Upper lobe of left lung (tissue), 6 donors: ENCODE measurements around the gene DPP6. TPM values are rescaled to one million over a fixed set of nuclear protein-coding genes. Genes with fewer than 3 reads are reported as not detected.
"Not testable (repeated sequence)": the region's sequence is repeated elsewhere in the genome, so short reads cannot be mapped to it uniquely, and the experiment has no call there.

ENCODE experiments used
- ATAC-seq, 2 donors: fragments of 200-7000 bp; cut with Tn5 transposase; one replicate each; pipeline ENCODE4 v1.9.1; 2022; ENCODE audit warnings: mild to moderate bottlenecking in 2 of 2, moderate library complexity in 2 of 2; ENCODE audit not compliant: low FRiP score in 2 of 2
- DNase-seq, 2 donors: peaks; one replicate each; pipeline ENCODE4 v3.0.0-alpha.2; 2019 to 2020
- H3K27ac ChIP-seq, 4 donors: fragments of 200-600 bp; sonication (generic); one replicate each; pipeline ENCODE4 v1.5.1; 2016 to 2019
- H3K27me3 ChIP-seq, 4 donors: fragments of 200-600 bp; sonication (generic); one replicate each; pipeline ENCODE4 v1.5.1; 2017 to 2019
- H3K36me3 ChIP-seq, 4 donors: fragments of 200-600 bp; sonication (generic); one replicate each; pipeline ENCODE4 v1.5.1; 2016 to 2019
- H3K4me1 ChIP-seq, 4 donors: fragments of 200-600 bp; sonication (generic); one replicate each; pipeline ENCODE4 v1.5.1; 2018 to 2019
- H3K4me3 ChIP-seq, 4 donors: fragments of 200-600 bp; sonication (generic); one replicate each; pipeline ENCODE4 v1.5.1; 2017 to 2019; ENCODE audit warnings: mild to moderate bottlenecking in 2 of 4, moderate library complexity in 1 of 4
- H3K9me3 ChIP-seq, 4 donors: fragments of 200-600 bp; sonication (generic); one replicate each; pipeline ENCODE4 v1.5.1; 2018 to 2019
- WGBS, 2 donors: methylation state at CpG; one replicate each; pipeline ENCODE4 v1.1.5; 2017 to 2018; 5-methylcytosine and 5-hydroxymethylcytosine counted together
- total RNA-seq, 6 donors: library from RNA; depleted of rRNA in 4 of 6; stranded (reverse); fragments of >200 nt in 4 of 6; gene quantifications; one replicate each; pipeline versions ENCODE4 v1.1.0 to v1.2.1, GENCODE V29; 2016 to 2021
- donor health status: DM: no; HTN: no; CAD: no; lungs with moderate emphysema.
- donor health status: DM: no; HTN: yes; CAD: no; lungs with severe emphysema.

DPP6 gene
- total RNA-seq, 6 donors from 2014 or later = 0.49 to 3.1 (median 0.86) TPM; not detected in 2

DNA sequence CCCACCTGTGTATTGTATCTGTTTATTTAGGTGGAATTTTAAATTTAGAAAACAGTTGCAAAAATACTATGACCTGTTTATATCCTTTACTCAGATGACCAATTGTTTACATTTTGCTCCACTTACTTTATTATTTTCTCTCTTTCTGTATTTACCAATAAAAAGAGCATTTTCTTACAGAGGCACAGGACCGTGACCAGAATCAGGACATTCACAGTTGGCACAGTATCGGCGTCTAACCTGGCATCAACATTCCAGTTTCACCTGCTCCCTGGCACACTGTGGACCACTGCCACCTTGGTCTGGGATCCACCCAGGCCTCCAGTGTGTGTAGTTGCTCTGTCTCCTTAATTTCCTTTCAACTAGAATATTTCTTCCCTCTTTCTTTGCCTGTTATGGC, 39.9 kb downstream of the DPP6 start:
- not testable (repeated sequence) for ATAC-seq, H3K4me1 ChIP-seq
- WGBS, 2 donors = 87 to 91% methylated on average over 3 of the region's 3 CpGs

DNA sequence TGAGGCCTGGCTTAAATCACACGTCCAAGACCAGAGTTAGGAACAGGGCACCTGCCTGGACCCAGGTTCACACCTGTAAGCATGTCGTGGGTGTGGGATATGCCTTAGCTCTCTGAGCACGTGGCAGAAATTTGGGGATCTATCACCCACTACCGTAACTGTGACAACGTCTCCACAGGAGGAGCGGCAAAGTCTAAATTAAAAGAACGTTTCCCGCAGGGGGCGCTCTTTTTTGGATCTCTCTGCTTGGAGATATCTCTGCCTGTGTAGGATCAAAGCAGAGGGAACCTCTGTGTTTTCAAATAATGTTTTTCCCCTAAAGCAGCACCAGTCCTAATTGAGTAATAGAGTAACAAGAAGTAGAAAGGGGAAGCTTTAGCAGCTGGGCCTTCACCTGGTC, 43.0 kb downstream of the DPP6 start:
- H3K9me3 ChIP-seq, H3K27ac ChIP-seq, DNase-seq, H3K27me3 ChIP-seq, H3K36me3 ChIP-seq, ATAC-seq, H3K4me3 ChIP-seq, H3K4me1 ChIP-seq: not testable (repeated sequence)
- 35 to 52% methylated on average over 4 to 8 of the region's 9 CpGs for WGBS, 2 donors

More for the DNA sequence above, 39.9 kb downstream of the DPP6 start:
- H3K9me3 ChIP-seq, H3K4me3 ChIP-seq, DNase-seq, H3K27me3 ChIP-seq, H3K27ac ChIP-seq, H3K36me3 ChIP-seq: not testable (repeated sequence)

DNA sequence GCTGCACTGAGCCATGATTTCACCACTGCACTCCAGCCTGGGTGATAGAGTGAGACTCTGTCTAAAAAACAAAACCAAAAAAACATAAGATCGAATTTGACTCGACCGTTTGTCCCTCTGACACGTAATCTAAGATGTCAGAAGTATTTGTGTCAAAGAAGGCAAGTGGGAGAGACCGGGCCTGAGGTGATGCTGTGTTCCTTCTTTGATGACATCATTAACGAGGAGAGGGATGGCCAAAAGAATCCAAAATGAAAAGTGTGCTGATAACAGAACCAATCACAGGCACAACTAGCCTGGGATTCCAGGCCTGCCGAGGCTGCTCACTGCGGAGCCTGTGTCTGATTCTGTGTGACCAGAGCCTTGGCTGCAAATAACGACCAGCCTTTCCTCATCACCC, 52.9 kb downstream of the DPP6 start:
- not testable (repeated sequence) for H3K27ac ChIP-seq, ATAC-seq, H3K36me3 ChIP-seq, H3K27me3 ChIP-seq, H3K4me3 ChIP-seq, H3K4me1 ChIP-seq, H3K9me3 ChIP-seq, DNase-seq
- WGBS, 2 donors = 82% methylated on average over 9 of the region's 9 CpGs

DNA sequence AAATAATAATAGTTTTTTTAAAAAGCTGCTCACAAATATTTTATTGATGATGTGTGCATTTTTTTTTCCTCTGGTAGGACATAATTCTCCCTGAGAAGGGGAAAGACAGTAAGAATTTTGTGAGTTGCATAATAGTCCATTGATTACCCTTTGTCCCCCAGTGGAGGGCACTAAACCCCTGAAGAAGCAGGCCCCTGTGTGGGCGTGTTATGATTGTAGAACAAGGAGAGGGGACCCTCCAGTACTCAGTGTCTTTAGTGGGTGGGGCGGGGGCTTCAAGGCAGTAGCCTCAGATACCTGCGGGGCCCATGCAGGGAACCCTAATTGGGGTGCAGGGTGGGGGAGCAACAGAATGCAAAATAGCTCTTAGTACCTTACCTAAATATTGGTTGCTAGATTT, 57.4 kb downstream of the DPP6 start:
- no CpG with 5 or more reads among the region's 3 CpGs for WGBS, 2 donors
- ATAC-seq, H3K27ac ChIP-seq, H3K4me3 ChIP-seq, DNase-seq, H3K27me3 ChIP-seq, H3K4me1 ChIP-seq, H3K9me3 ChIP-seq, H3K36me3 ChIP-seq: not testable (repeated sequence)

DNA sequence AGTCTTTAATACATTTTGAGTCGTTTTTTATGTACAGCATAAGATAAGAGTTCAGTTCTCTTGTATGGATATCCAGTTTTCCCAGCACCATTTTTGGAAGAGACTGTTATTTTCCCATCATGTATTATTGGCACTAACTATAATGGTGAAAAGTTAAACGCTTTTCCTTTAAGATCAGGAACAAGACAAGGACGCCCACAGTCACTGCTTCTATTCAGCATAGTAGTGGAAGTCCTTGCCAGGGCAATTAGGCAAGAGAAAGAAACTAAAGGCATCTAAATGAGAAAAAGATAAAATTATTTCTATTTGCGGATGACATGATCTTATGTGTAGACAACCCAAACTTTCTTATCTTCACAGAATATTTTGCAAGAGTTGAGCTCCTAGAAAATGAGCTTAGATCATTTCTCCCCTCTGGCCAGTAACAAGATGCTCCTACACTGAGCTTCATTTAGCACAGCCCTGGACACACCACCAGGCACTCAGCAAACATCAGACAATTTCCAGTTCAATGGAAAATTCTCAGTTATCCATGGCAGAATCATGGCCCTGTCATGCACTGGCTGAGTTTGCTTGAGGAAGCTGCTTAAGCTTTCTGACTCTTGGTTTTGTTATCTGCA, 61.6 kb downstream of the DPP6 start:
- H3K4me3 ChIP-seq, H3K9me3 ChIP-seq, ATAC-seq, H3K36me3 ChIP-seq, H3K27ac ChIP-seq, H3K4me1 ChIP-seq, DNase-seq, H3K27me3 ChIP-seq: not testable (repeated sequence)
- WGBS, 2 donors = 70 to 71% methylated on average over 4 of the region's 4 CpGs

DNA sequence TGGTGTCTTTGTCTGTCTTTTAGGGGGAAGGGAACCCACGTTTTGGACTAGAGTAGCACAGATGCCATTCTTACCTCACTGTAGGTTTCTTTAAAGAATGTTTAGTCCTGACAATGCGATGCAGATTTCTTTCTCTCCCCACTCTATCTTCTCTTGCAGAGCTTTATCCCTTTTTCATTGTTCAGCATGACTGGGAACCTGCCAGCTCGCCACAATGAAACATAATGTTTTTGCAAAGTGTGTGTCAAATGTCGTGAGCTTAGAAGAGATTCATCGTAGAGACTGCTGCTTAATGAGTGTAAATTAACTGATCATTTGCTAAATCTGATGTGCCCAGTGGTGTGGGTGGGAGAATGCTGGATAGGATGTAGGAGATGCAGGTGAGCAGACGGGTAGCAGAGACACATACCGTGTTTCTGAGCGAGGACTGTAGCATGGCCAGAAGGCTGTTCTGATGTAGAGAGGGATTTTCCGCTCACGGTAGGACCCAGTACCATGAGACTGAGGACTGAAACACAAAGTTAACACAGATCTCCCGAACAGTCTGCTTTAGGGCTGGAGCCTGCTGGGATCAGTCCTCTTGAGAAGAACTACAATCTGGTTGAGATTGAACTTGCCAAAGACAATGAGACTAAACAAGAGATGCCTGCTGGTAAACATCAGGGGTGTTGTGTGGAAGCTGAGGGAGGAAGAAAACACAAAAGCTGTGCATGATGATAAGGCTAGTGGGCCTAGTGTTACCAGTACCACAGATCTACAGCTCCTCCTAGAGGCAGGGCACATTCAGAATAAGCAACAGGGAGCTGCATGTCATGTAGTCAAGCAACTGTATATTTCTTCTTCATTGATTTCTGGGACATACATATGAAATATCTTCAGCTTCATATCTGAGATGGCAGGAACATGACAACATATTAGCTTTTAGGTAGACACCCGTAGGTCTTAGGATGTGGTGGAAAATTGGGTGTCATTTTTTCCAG, 65.5 kb downstream of the DPP6 start:
- H3K36me3 ChIP-seq, H3K9me3 ChIP-seq, H3K4me3 ChIP-seq, H3K4me1 ChIP-seq, ATAC-seq, H3K27ac ChIP-seq, DNase-seq, H3K27me3 ChIP-seq: not testable (repeated sequence)
- WGBS, 2 donors = 70 to 76% methylated on average over 11 of the region's 12 CpGs

DNA sequence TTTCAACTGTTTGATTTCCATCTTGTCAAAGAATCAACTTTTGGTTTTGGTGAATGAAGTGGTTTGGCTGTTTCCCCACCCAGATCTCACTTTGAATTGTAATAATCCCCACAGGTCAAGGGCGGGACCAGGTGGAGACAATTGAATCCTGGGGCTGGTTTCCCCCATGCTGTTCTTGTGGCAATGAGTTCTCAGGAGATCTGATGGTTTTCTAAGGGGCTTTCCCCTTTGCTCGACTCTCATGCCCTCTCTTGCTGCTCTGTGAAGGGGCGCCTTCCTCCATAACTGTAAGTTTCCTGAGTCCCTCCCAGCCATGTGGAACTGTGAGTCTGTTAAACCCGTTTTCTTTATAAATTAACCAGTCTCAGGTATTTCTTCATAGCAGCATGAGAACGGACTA, 68.6 kb downstream of the DPP6 start:
- H3K27me3 ChIP-seq, H3K9me3 ChIP-seq, H3K4me3 ChIP-seq, H3K27ac ChIP-seq, H3K4me1 ChIP-seq, H3K36me3 ChIP-seq, DNase-seq, ATAC-seq: not testable (repeated sequence)
- 72 to 73% methylated on average over 5 of the region's 5 CpGs for WGBS, 2 donors

DNA sequence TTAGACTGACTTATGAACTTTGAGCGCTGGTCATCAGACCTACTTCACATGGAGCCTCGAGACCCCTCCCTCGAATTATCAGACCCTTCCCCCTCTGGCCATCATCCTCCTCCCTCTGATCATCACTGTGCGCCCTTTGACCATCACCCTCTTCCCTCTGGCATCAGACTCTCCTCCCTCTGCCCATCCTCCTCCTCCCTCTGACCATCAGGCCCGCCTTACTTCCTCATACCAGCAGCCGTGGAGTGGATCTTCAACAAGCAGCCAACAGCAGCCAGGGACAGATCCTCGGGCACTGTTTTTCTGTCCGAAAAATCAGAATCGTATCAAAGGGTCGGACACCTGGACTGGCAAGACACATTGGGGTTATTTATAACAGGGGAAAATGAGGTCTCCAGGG, 70.5 kb downstream of the DPP6 start:
- not testable (repeated sequence) for H3K27ac ChIP-seq, H3K4me3 ChIP-seq, H3K27me3 ChIP-seq, DNase-seq, H3K36me3 ChIP-seq, H3K4me1 ChIP-seq, H3K9me3 ChIP-seq
- 50 to 73% methylated on average over 7 to 10 of the region's 10 CpGs for WGBS, 2 donors
- ATAC-seq = peak in 1 of 2 donors; percentile 74

DNA sequence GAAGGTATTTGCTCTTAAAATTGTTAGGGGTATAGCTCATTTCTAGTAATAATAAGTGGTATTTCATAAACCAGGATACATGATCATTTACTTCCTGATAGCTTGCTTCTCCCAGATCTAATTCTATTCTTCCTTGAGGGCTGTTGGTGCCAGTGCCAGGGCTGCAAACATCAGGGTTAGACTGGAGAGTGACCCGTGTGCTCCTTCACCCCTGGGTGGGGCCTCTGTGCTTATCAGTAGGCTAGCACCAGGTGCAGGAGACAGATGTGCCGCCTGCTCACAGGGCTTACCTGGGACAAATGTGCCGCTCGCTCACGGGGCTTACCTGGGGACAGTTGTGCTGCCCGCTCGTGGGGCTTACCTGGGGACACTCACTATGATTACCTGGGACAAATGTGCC, 71.2 kb downstream of the DPP6 start:
- H3K4me3 ChIP-seq, H3K27ac ChIP-seq, H3K36me3 ChIP-seq, H3K4me1 ChIP-seq, H3K9me3 ChIP-seq, DNase-seq, H3K27me3 ChIP-seq: not testable (repeated sequence)
- 88% methylated on average over 6 of the region's 7 CpGs; no CpG with 5 or more reads in 1 of the 2 donors for WGBS, 2 donors
- peak; percentile 14 to 64 for ATAC-seq

DNA sequence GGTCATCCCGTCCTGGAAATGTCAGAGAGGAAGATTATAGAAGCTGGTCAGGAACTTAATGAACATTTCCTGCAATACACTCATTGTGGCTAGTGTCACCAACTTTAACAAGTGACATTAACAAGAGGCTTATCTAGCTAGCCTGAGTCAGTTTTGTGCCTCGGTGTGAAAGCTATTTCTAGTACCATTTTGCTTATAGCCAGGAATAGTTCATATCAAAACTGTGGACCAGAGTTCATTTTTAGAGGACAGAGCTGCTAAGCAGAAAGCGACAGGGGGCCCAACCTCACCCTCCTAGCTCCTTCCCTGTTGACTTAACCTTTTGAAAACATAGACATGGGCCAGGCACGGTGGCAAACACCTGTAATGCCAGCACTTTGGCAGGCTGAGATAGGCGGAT, 76.9 kb downstream of the DPP6 start:
- WGBS, 2 donors = 39 to 53% methylated on average over 4 to 5 of the region's 5 CpGs
- H3K4me3 ChIP-seq, H3K36me3 ChIP-seq, DNase-seq, H3K27ac ChIP-seq, H3K9me3 ChIP-seq, ATAC-seq, H3K27me3 ChIP-seq, H3K4me1 ChIP-seq: not testable (repeated sequence)

DNA sequence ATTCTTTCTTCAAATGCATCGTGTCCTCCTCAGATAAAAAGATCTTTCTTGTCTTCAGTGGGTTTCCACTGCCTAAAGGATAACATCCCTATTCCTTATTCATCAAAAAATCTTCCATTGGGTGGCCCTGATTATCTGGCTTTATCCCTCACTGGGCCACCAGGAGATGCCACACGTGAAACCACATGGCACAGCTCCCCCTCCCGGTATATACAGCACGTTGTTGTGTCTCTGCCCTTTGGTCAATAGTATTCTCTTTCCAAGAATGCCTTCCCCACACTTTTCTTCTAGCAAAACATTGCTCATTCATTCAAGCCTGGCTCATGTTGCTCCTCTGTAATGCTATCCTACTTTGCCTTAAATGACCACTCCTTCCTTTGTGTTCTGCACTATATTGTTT, 80.4 kb downstream of the DPP6 start:
- H3K4me3 ChIP-seq, H3K27me3 ChIP-seq, ATAC-seq, H3K36me3 ChIP-seq, H3K4me1 ChIP-seq, H3K9me3 ChIP-seq, DNase-seq, H3K27ac ChIP-seq: not testable (repeated sequence)
- WGBS, 2 donors = 70 to 84% methylated on average over 1 to 4 of the region's 4 CpGs

DNA sequence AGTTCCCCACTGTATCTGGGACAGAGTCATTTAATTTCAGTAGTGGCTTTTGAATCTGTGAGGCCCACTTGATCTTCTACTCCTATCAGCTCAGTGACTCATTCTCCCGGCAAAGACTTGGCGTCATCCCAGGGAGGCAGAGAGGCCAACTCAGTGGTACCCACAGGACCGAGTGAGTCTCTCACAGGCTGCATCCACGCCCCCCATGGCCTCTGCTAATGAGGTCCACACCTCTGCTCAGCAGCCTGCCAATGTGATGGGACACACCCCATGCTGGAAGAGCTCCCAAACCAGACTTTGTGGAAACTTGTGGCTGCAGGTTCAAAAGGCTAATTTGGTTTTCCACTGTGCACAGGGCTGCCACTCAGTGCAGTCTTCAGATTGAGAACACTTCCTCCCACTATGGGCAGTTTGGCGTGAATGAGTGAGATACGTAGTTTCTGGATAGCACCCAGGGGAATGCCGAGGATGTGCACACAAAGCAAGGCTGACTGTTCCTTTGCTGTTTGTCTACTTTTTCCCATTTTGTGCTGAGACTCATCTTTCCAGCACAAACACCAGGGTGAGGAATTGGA, 81.6 kb downstream of the DPP6 start:
- not testable (repeated sequence) for H3K4me3 ChIP-seq, H3K27ac ChIP-seq, H3K36me3 ChIP-seq, H3K4me1 ChIP-seq, DNase-seq, H3K9me3 ChIP-seq, H3K27me3 ChIP-seq
- peak in 1 of 2 donors; percentile 72 for ATAC-seq
- 92 to 95% methylated on average over 3 to 5 of the region's 7 CpGs for WGBS, 2 donors

DNA sequence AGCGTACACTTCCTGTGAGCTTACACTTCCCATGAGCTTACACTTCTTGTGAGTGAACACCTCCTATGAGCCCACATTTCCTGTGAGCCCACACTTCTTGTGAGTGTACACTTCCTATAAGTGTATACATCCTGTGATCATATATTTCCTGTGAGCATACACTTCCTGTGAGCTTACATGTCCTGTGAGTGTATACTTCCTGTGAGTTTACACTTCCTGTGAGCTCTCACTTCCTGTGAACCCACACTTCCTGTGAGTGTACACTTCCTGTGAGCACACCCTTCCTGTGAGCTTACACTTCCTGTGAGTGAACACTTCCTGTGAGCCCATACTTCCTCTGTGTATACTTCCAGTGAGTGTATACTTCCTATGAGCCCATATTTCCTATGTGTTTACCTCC, 82.5 kb downstream of the DPP6 start:
- 89 to 100% methylated on average over 1 of the region's 1 CpG for WGBS, 2 donors
- H3K9me3 ChIP-seq, H3K27ac ChIP-seq, ATAC-seq, DNase-seq, H3K4me3 ChIP-seq, H3K27me3 ChIP-seq, H3K36me3 ChIP-seq, H3K4me1 ChIP-seq: not testable (repeated sequence)
